ENCODE results near the gene KLRC4.

Gene KLRC4

DNA sequence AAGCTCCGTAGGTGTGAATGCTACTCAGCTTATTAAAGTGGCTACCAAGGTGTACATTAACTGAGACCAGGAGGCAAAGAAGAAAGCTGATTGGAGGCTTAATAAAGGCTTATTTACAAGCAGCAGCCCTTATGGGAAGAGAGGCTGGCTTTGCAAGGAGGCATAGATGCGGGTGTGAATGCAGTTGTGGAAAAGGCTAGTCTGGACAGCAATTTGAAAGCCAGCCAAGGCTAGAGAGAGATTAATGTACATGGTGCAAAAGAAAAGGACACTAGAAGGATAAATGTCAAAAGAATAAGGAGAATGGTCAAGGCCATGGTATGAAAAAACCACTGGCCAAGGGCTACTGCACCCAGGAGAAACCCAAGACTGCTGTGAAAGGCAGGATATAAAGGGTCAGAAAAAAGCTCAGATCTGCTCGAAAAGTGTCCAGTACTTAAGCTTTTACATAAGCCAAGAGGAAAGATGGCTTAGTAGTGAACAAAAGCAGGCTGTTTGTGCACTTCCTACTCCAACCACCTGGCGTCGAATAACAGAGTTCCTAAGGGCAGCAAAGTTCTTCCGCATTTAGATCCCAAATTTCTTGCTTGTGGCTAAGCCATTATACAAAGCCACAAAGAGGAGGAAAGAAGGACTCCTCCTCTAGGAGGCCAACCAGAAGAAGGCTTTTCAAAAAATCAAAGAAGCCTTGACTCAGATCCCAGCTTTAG, 43.7 kb downstream of the KLRC4 start:
- TF ChIP-seq, protein P1, sequence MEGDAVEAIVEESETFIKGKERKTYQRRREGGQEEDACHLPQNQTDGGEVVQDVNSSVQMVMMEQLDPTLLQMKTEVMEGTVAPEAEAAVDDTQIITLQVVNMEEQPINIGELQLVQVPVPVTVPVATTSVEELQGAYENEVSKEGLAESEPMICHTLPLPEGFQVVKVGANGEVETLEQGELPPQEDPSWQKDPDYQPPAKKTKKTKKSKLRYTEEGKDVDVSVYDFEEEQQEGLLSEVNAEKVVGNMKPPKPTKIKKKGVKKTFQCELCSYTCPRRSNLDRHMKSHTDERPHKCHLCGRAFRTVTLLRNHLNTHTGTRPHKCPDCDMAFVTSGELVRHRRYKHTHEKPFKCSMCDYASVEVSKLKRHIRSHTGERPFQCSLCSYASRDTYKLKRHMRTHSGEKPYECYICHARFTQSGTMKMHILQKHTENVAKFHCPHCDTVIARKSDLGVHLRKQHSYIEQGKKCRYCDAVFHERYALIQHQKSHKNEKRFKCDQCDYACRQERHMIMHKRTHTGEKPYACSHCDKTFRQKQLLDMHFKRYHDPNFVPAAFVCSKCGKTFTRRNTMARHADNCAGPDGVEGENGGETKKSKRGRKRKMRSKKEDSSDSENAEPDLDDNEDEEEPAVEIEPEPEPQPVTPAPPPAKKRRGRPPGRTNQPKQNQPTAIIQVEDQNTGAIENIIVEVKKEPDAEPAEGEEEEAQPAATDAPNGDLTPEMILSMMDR (IDR thresholded peaks at IDR 0.05; ENCODE audit: low read depth, low read length): peak; percentile 40
- peak overlapping the region in 1 of 2 donors; percentile 58 for H3K4me3 ChIP-seq (replicated peaks in 1 of 2; ENCODE audit: low read depth in 2 of 2, low read length in 2 of 2)
- DNase-seq (ENCODE audit: low read depth in 2 of 2): peak; percentile 32 to 51

DNA sequence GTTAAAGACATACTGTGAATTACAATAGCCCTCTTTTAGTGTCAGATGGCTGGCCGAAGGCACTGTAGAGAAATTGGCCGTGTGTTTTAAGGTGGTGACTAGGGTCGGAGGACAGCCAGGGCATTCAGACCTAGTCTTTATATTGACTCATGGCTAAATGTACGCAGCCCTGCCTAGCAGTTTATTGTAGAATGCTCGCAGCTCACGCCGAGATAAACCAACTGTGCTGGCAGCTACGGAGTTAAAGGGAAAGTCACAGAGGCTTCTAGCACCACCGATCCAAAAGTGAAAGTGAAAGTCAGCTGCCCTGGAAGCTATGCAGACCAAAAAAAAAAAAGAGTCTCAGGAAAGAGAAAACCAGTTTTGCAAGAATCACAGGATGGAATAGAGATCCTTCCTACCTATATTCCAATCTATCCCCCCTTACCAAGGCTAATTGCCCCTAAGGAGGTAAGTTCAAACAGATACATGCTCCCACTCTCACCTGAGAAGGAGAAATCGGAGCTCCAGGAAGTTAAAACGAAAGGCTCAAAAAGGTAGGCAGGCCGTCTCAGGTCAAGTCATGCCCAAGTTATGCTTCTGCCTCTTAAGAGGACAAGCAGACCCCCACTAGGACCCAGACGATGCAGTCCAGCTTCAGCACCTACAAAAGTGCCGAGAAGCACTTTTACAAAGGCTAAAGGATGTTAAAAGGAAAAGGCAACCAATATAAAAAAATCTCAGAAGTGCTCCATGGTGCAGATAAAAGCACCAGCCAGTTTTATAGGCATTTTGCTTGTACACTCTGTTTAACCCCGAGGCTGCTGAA, 44.5 kb downstream of the KLRC4 start:
- TF ChIP-seq, protein P1 (IDR thresholded peaks at IDR 0.05; ENCODE audit: low read depth, low read length): no peak
- peak overlapping the region; percentile 53 to 58 for H3K4me3 ChIP-seq (replicated peaks in 1 of 2; ENCODE audit: low read depth in 2 of 2, low read length in 2 of 2)
- DNase-seq (ENCODE audit: low read depth in 2 of 2): peak; percentile 86 to 89

DNA sequence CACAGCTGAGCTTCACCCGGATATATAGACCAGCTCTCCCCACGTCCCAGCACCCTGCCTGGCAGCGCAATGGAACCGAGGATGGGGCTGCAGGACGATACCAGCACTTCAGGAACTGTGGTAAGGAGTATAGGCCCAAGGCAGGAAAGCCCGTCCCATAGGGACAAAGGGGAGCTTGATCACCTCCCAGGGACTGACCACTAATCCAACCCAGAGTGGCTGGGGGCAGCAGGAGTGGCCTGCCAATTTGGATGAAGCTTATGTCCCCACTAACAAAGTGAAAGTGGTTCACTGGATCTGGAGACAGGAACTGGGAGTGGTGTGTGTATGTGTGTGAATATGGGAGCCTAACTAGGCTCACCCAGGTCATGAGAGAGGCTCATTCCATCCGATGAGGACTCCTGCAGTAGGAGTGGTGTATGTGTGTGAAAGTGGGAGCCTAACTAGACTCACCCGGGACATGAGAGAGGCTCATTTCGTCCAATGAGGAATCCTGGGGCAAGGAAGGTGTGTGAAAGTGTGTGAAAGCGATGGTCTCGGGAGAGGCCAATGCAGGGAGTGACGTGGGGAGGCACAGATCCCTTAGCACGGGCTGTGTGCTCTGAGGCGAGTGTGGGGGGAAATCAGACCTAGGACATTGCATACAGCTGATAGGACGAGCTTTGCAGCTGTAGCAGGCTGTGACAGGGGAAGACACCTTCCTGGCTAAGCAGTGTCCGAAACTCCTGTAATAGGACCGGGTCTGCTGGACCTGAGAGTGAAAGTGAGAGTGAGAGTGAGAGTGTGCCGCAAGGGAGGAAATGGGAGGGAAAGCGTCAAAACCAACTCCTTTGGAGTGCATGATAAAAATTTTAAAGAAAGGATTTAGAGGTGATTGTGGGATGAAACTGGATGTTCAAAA, 45.4 kb downstream of the KLRC4 start:
- peak; percentile 57 to 69 for DNase-seq (ENCODE audit: low read depth in 2 of 2)
- TF ChIP-seq, protein P1 (IDR thresholded peaks at IDR 0.05; ENCODE audit: low read depth, low read length): no peak

DNA sequence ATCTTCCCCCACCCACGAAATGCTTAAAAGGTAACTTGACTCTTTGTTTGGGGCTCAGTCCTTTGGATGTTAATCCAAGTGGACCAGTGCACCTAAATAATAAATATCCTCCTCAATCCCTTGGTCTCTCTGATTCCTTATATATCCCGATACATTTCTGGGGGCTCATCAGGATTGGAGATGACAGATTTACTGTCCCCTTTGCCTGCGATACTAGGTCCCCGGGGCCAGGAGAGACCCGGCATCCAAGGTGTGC, 46.0 kb downstream of the KLRC4 start:
- TF ChIP-seq, protein P1 (IDR thresholded peaks at IDR 0.05; ENCODE audit: low read depth, low read length): no peak
- peak in 1 of 2 donors; percentile 26 for DNase-seq (ENCODE audit: low read depth in 2 of 2)
- H3K4me3 ChIP-seq (replicated peaks in 1 of 2; ENCODE audit: low read depth in 2 of 2, low read length in 2 of 2): peak overlapping the region; percentile 21 to 58

More for the DNA sequence above, 45.4 kb downstream of the KLRC4 start:
- peak overlapping the region; percentile 53 to 58 for H3K4me3 ChIP-seq (replicated peaks in 1 of 2; ENCODE audit: low read depth in 2 of 2, low read length in 2 of 2)

DNA sequence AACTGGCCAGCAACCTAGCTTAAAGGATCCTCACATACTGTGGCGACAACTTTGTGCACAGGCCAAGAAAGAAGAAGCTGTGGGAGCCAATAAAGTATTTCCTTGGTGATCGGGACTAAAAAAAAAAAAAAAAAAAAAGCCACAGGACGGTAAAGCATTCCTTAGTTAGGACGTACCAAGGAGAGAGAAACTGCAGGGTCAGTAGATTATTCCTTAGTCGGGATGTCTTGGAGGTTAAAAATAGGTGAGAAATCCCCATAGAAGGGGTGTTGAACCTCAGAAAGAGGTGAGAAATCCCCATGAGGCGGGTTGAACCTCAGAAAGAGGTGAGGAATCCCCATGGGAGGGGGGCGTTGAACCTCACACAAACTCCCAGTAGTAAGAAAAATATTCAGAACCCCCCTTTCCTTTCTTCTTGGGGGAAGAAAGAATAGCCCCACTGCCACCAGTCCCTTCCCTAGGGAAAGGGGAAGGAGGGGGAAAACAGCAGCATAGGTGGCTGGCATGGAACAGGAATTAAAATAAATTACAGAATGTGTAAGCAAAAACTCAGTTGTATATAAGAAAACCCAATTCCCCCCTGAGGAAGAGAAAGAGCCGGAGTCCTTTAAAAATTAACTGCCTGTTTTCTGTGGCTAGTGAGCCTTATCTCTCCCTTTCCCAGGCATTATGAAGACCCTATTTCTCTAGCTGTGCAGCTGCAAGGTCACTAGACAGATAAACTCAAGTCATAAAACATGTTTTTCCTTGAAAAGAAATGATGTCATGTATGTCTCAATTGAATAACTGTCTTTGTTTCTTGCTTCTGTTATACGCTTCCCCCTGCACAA, 46.5 kb downstream of the KLRC4 start:
- DNase-seq (ENCODE audit: low read depth in 2 of 2): peak; percentile 26 to 51
- TF ChIP-seq, protein P1 (IDR thresholded peaks at IDR 0.05; ENCODE audit: low read depth, low read length): no peak
- peak overlapping the region in 1 of 2 donors; percentile 58 for H3K4me3 ChIP-seq (replicated peaks in 1 of 2; ENCODE audit: low read depth in 2 of 2, low read length in 2 of 2)

DNA sequence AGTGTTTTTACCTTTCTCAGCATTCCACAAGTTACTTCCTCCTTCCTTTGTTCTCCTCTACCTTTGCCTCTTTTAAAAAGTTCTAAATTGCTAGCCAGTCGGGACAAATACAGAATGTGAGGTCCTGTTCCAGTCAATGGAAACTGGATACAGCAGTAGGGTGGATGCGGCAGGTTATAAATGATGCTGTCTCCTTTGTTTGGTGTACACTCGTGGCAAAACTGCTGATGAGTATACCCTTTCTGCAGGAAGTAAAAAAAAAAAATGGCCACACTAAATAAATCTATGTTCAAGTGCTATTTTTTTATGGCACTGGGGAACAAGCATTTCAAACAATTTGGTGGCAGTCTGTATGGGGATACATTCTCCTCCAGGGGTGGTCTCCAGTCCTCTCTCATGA, 47.2 kb downstream of the KLRC4 start:
- TF ChIP-seq, protein P1 (IDR thresholded peaks at IDR 0.05; ENCODE audit: low read depth, low read length): no peak
- no peak overlapping the region for H3K4me3 ChIP-seq (replicated peaks in 1 of 2; ENCODE audit: low read depth in 2 of 2, low read length in 2 of 2)
- no peak for DNase-seq (ENCODE audit: low read depth in 2 of 2)

Measured in cardiac fibroblast (primary cell).